ENCODE measurements around the gene SNX1. TPM values are rescaled to one million over a fixed set of nuclear protein-coding genes. Genes with fewer than 3 reads are reported as not detected.
A peak's percentile ranks its signal among the peaks of the same experiment; 100 is the strongest.
"Not testable (repeated sequence)": the region's sequence is repeated elsewhere in the genome, so short reads cannot be mapped to it uniquely, and the experiment has no call there.

The SNX1 gene, protein sequence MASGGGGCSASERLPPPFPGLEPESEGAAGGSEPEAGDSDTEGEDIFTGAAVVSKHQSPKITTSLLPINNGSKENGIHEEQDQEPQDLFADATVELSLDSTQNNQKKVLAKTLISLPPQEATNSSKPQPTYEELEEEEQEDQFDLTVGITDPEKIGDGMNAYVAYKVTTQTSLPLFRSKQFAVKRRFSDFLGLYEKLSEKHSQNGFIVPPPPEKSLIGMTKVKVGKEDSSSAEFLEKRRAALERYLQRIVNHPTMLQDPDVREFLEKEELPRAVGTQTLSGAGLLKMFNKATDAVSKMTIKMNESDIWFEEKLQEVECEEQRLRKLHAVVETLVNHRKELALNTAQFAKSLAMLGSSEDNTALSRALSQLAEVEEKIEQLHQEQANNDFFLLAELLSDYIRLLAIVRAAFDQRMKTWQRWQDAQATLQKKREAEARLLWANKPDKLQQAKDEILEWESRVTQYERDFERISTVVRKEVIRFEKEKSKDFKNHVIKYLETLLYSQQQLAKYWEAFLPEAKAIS
- 82.8 TPM for polyA plus RNA-seq (2012; ENCODE audit: insufficient read depth, insufficient read length)

- peak; percentile 92 for DNase-seq (ENCODE audit: low read depth, low spot score)
- H3K4me3 ChIP-seq (ENCODE audit: low read length), result peak within 1 kb of the TSS; percentile 98
Observed at GRCh38 chr15:64095795-64096667, at the start of gene SNX1. Gene SNX1, plus strand, starts transcription at chr15:64095982. Its CDS starts 32 bp downstream, at chr15:64096014.

DNA sequence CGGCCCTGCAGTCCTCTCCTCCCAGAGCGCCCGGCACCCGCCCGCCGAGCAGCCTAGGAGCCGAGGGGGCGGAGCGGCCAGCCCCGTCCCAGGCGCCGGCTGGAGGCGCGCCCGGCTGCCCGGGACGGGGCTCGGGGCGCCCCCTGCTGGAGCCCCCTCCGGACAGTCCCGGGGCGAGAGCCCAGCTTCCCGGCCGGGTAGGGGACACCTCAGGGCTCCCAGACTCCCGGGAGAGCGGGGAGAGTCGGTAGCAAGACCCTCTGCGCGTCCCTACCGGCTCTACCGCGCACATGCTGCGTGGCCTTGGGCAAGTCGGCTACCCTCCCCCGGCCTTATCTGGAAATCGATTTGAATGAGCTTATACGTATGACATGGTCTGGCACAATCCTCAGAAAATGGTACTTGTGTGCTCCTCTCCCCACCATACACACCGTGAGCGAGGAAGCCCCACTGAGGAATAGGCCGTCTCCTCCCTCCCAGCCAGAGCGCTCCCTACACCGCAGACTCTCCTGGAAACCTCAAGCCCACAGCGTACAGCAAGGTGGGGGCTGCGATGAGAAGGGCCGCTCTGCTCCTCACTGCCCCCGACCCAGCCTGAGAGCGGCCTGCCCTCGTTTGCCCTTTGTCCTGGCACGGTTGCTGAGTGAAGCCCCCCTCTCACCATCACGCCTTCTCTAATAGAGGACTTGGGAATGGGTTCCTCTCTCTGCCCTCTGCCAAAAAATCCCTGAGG is 49.2 kb upstream of the SNX1 start, which contains the start of gene DAPK2:
Gene DAPK2, minus strand, starts transcription at position 65 of the 733 bp plus-strand sequence. CDS start 6,224 bp downstream, outside the sequence.
- H3K4me3 ChIP-seq (ENCODE audit: low read length), result peak within 1 kb of the TSS; percentile 54
- DNase-seq (ENCODE audit: low read depth, low spot score), result peak; percentile 19

- no peak overlapping the region for H3K4me3 ChIP-seq (ENCODE audit: low read length)
- no peak for DNase-seq (ENCODE audit: low read depth, low spot score)
Observed at GRCh38 chr15:64048781-64049460, 46.9 kb upstream of the SNX1 start.

DNA sequence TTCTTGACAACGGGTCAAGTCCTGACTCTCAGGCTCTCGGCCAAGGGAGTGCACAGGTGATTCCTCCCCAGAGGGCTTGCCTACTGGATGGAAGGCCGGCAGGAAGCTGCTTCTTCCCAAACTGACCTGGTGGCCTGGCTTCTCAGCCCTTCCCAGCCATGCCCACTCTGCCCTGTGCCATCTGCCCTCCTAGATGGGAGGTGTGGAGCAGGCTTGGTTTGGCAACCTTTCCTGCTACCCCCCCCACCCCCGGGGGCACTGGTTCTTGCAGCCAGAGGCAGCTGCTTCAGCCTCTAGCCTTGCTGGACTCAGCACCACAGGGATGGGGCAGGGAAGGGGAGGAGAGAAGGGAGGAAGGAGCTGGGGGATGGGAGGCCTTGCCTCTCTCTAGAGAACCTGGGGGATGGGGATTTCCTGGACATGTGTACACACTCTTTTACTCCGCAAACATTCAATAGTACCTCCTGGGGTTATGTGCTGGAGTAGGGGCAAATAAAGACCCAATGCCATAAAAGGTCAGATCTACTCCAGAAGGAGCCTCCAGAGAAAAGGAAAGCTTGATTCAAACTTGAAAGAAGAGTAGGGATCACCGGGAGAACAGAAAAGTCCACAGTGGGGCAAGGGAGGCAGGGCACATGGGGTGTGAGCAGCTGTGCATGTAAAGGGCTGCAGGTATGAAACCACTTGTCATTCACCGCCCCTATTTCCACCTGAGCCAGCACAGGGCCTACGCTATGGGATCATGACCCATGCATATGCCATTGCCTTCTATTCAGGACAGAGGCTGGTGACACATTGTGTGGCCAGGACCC is 45.3 kb upstream of the SNX1 start:
- no peak for DNase-seq (ENCODE audit: low read depth, low spot score)

GRCh38 chr15:64051093-64051402 is 44.7 kb upstream of the SNX1 start:
- DNase-seq (ENCODE audit: low read depth, low spot score), result no peak
- H3K4me3 ChIP-seq (ENCODE audit: low read length), result no peak overlapping the region

More for the DNA sequence above, 45.3 kb upstream of the SNX1 start:
- H3K4me3 ChIP-seq (ENCODE audit: low read length), result no peak overlapping the region

DNA sequence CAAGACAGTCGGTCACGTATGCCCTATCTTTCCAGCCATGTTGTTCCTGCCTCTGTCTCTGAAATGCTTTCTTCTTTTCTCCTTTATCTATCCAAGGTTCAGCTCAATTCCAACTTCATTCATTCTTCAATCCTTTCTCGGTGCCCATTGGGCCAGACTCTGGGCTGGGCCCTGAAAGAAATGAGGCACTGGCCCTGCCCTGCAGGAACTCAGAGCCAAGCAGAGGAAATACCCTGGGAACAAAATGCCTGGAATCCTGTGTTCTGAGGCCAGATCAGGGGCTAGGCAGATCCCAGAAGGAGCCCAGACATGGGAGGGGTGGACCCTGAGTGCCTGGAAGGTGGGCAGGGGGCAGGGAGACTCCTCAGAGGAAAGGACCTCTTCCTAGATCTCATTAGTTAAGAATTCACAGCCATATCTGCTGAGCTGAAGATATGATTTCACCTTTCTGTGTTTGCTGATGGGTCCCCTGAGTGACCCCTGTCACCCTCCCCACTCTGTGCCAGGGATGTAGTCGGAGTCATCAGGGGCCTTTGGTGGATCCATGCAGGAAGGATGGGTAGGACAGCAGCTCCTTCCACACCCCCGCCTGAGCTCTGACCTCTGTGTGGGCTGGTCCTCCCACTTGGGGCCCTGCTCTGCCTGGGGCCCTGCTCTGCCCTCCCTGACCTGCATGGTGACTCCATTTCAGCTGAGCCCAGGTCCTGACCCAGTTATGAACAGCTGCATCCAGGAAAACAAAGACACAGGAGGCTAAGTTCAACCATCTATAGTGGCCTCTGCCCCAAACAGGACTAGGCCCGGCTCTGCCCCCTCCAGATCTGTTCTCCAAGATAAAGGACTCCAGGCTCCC is 44.1 kb upstream of the SNX1 start:
- DNase-seq (ENCODE audit: low read depth, low spot score), result no peak
- H3K4me3 ChIP-seq (ENCODE audit: low read length), result no peak overlapping the region

DNA sequence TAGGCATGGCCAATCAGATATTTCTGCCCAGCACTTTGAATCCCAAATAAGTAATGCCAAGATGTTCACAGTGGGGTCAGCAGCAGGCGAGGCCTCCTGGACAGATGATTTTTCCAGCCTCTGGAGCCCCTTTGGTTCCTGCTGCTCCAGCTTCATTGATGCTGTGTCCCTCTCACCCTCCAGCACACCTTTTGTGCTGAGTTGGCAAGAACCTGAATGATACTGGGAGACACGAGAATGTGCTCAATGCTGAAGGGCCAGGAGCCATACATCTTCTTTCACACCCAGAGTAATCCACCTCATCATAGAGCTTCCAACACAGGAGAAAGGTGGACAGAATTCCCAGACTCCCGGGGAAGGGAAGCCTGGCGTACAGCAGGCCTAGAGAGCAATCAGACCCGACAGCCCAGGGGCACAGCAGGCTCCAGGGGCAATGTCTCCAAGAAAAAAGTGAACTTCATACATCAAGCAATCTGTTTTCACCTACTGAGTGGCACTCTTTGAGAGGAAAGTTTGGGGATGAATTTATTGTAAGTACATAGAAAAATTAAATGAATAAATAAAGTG is 42.8 kb upstream of the SNX1 start:
- H3K4me3 ChIP-seq (ENCODE audit: low read length), result no peak overlapping the region
- DNase-seq (ENCODE audit: low read depth, low spot score), result no peak

DNA sequence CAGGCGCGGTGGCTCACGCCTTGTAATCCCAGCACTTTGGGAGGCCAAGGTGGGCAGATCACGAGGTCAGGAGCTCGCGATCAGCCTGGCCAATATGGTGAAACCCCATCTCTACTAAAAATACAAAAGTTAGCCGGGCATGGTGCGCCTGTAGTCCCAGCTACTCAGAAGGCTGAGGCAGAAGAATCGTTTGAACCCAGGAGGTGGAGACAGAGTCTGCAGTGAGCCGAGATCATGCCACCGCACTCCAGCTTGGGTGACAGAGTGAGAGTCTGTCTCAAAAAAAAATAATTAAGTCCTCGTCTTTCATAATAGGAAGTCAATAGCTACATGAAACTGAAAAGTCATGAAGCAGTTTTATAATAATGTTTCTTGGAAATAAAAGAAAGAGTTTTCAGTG is 42.1 kb upstream of the SNX1 start:
- H3K4me3 ChIP-seq (ENCODE audit: low read length); DNase-seq (ENCODE audit: low read depth, low spot score): not testable (repeated sequence)

DNA sequence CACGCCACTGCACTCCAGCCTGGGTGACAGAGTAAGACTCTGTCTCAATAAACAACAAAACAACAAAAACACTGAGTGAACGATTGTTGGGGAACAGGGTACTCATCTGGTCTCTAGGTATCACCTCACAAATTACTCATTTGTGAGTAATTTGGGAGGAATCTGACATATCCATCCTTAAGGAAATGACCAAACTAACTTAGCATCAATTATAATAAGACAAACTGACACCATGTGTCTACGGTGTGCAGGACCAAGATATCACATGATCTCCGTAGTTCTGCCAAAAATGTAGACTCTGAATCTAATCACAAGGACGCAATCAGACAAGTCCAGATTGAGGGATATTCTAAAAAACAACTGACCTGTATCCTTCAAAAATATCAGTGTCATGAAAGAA is 37.5 kb upstream of the SNX1 start:
- no peak for DNase-seq (ENCODE audit: low read depth, low spot score)
- no peak overlapping the region for H3K4me3 ChIP-seq (ENCODE audit: low read length)

GRCh38 chr15:64059104-64059503 is 36.7 kb upstream of the SNX1 start:
- not testable (repeated sequence) for DNase-seq (ENCODE audit: low read depth, low spot score); H3K4me3 ChIP-seq (ENCODE audit: low read length)

- no peak overlapping the region for H3K4me3 ChIP-seq (ENCODE audit: low read length)
- no peak for DNase-seq (ENCODE audit: low read depth, low spot score)
Observed at GRCh38 chr15:64060716-64061115, 35.1 kb upstream of the SNX1 start.

DNA sequence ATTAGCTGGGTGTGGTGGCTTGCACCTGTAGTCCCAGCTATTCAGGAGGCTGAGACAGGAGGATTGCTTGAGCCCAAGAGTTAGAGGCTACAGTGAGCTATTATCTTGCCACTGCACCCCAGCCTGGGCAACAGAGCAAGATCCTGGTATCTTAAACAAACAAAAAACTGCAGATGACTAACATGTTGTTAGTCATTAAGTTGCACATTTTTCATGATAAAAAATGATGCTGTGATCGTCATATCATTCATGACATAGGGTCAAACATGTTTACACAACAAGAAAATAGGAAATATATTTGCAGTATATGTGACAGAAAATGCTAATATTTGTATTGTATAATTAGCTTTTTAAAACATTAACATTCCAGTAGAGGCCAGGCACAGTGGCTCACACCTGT is 29.3 kb upstream of the SNX1 start:
- DNase-seq (ENCODE audit: low read depth, low spot score), result no peak
- no peak overlapping the region for H3K4me3 ChIP-seq (ENCODE audit: low read length)

GRCh38 chr15:64067564-64068030 is 28.2 kb upstream of the SNX1 start:
- peak overlapping the region; percentile 11; the same call in 1 of the 2 replicates for H3K4me3 ChIP-seq (ENCODE audit: low read length)
- DNase-seq (ENCODE audit: low read depth, low spot score), result peak; percentile 75

GRCh38 chr15:64068133-64068532 is 27.6 kb upstream of the SNX1 start:
- no peak overlapping the region for H3K4me3 ChIP-seq (ENCODE audit: low read length)
- peak; percentile 67 for DNase-seq (ENCODE audit: low read depth, low spot score)

DNA sequence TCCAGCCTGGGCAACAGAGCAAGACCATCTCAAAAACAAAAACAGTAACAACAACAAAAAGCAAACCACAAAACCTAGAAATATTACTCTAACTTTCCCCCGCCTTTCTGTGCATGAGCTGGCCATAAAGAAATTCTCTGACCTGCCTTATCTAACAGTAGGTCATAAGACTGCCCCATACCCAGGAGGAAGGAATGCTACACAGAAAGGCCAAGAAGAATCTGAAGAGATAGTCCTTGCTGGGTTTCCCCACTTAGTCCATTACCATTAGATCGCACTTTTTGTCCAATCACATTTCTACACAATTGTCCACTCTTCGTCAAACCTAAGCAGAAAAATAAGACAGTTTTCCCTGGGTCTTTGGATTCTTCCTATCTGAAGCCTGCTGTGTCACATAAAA is 25.7 kb upstream of the SNX1 start:
- H3K4me3 ChIP-seq (ENCODE audit: low read length), result no peak overlapping the region
- DNase-seq (ENCODE audit: low read depth, low spot score), result no peak

DNA sequence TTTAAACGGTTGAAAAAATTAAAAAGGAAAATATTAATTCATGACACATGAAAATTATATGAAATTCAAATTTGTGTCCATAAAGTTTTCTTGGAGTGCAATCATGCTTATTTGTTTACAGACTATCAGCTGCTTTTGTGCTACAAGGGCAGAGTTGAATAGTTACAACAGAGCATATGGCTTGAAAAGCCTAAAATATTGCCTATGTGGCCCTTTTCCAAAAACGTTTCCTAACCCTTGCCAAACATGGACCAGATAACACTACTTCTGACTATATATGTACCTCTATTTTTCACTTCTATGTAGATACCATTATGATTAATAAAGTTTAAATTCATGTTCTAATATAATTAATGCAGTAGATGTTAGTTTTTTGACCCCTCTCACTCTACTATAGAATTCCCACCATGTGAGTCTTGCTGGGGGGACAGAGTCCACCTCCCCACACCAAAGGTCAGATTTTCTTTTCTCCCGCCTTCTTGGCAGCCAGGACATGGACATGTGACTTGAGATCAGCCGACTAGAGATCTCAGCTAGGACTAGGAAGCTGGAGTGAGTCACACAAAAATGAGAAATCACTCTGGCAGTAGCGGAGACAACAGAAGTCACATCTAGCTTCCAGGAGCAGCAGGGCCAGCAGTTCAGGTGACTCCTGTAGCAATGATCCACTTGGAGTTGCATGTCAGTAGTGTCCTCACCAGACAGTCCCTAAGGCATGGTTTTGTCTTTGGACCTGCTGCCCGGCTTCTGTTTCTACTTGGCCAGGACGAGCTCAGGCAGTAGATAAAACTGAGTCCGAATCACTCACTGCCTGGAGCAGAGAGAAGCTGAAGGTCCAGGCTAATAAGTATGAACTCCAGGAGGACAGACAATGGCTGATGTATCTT is 24.6 kb upstream of the SNX1 start:
- DNase-seq (ENCODE audit: low read depth, low spot score), result no peak
- H3K4me3 ChIP-seq (ENCODE audit: low read length), result no peak overlapping the region

All from Jurkat, Clone E6-1 (cell line).